Transverse colon (tissue), 4 donors: ENCODE results near the gene HNRNPUL1. TPM values are rescaled to one million over a fixed set of nuclear protein-coding genes. Genes with fewer than 3 reads are reported as not detected.

Source experiments
- DNase-seq: peaks from one replicate; pipeline ENCODE4 v3.0.0-alpha.2; 2019
- H3K27ac ChIP-seq, 4 donors: fragments of 200-600 bp; sonication (generic); 2 replicates each; pipeline ENCODE4 v1.5.1; 2016 to 2018; ENCODE audit warnings: inconsistent platforms in 4 of 4
- H3K27me3 ChIP-seq: fragments of 200-600 bp; sonication (generic); 2 replicates; pipeline ENCODE4 v1.5.1; 2017; ENCODE audit warnings: inconsistent platforms
- H3K36me3 ChIP-seq, 4 donors: fragments of 200-600 bp; sonication (generic); 2 replicates each; pipeline ENCODE4 v1.5.1; 2017 to 2019; ENCODE audit warnings: inconsistent platforms in 4 of 4
- H3K4me1 ChIP-seq, 4 donors: fragments of 200-600 bp; sonication (generic); 2 replicates each; pipeline ENCODE4 v1.5.1; 2017 to 2020; ENCODE audit warnings: inconsistent platforms in 4 of 4
- H3K4me3 ChIP-seq, 4 donors: fragments of 200-600 bp; sonication (generic); 1 replicate in 1 of 4; 2 replicates in 3 of 4; pipeline versions ENCODE4 v1.5.1 to v1.6.1; 2017 to 2019; ENCODE audit warnings: inconsistent platforms in 4 of 4
- H3K9me3 ChIP-seq, 2 donors: fragments of 200-600 bp; sonication (generic); 2 replicates each; pipeline ENCODE4 v1.5.1; 2017 to 2019; ENCODE audit warnings: inconsistent platforms in 2 of 2
- CTCF ChIP-seq, 5 experiments: fragments of 200-600 bp in 3 of 5; fragments of 450-650 bp in 2 of 5; sonication (generic) in 3 of 5; IDR thresholded peaks; 1 replicate in 2 of 5; 2 replicates in 3 of 5; pipeline ENCODE4 v1.5.1; 2016 to 2017; ENCODE audit warnings: antibody characterized with exemption in 5 of 5, inconsistent platforms in 3 of 5, mild to moderate bottlenecking in 2 of 5, moderate library complexity in 1 of 5
- EP300 ChIP-seq: sonication (generic); formaldehyde crosslinking; IDR thresholded peaks from one replicate; pipeline ENCODE4 v1.6.1; 2017; ENCODE audit warnings: antibody characterized with exemption, low read depth
- POLR2A ChIP-seq: fragments of 450-650 bp; IDR thresholded peaks from one replicate; pipeline ENCODE4 v1.6.1; 2016; ENCODE audit warnings: antibody characterized with exemption, mild to moderate bottlenecking, moderate library complexity
- POLR2AphosphoS5 ChIP-seq, 3 donors: sonication (generic); formaldehyde crosslinking; IDR thresholded peaks; one replicate each; pipeline ENCODE4 v1.6.1; 2016; ENCODE audit warnings: antibody characterized with exemption in 3 of 3
- WGBS, 2 donors: methylation state at CpG; one replicate each; pipeline ENCODE4 v1.1.5; 2018; ENCODE audit warnings: low coverage in 1 of 2; 5-methylcytosine and 5-hydroxymethylcytosine counted together
- in situ Hi-C, 4 donors: fragments of 200-750 bp; cut with MboI; loops; one replicate each; pipeline versions ENCODE4 v1.15.0 to v1.15.1; 2017; ENCODE audit warnings: low sequenced_read_pairs in 3 of 4, low pct_ligation_motif_present in 1 of 4, low pct_unique_long_range_greater_than_20kb in 1 of 4
- intact Hi-C: fragments of 100-400 bp; cut with DNase I; formaldehyde crosslinking; loops from one replicate; pipeline ENCODE4 v1.15.1; 2023; ENCODE audit warnings: low total_unique reads
- total RNA-seq, 4 donors: library from RNA; depleted of rRNA; stranded (reverse); fragments of >200 nt; gene quantifications; one replicate each; pipeline ENCODE4 v1.1.0, GENCODE V29; 2016

HNRNPUL1 gene
- total RNA-seq, 4 donors from 2014 or later = 115 to 296 (median 145) TPM

GRCh38 chr19:41273076-41273475, 8.9 kb downstream of the HNRNPUL1 start:
- no peak for DNase-seq
- no peak overlapping the region for H3K4me3 ChIP-seq
- no peaks in the 10 kb centered on the region for H3K9me3 ChIP-seq
- H3K36me3 ChIP-seq = peaks cover 0 to 100% (median 54%) of the 10 kb centered on the region in 4 donors
- WGBS, 2 donors = 81 to 92% methylated on average over 3 to 6 of the region's 6 CpGs
- TF ChIP-seq POLR2AphosphoS5 (IDR thresholded peaks at IDR 0.05) (no peak), EP300 (no peak), CTCF (IDR thresholded peaks at IDR 0.05) (no peak), POLR2A (no peak)
- no peak overlapping the region for H3K27ac ChIP-seq
- in situ Hi-C loops (loop anchor here in 1 of 4 donors (25.0 kb wide), 1 partner anchor 611 kb away; no protein-coding TSS in a partner anchor), intact Hi-C loops (loop anchor here (5.0 kb wide), 1 partner anchor 34 kb away; no protein-coding TSS in a partner anchor)
- no peaks in the 10 kb centered on the region for H3K27me3 ChIP-seq
- H3K4me1 ChIP-seq = no peaks in the 10 kb centered on the region

- Histone ChIP-seq H3K27me3 (no peaks in the 10 kb centered on the region), H3K27ac (no peak overlapping the region), H3K36me3 (peaks cover 0 to 100% (median 54%) of the 10 kb centered on the region in 4 donors), H3K4me1 (no peaks in the 10 kb centered on the region), H3K4me3 (no peak overlapping the region), H3K9me3 (no peaks in the 10 kb centered on the region)
- TF ChIP-seq CTCF (IDR thresholded peaks at IDR 0.05) (no peak), POLR2A (no peak), POLR2AphosphoS5 (IDR thresholded peaks at IDR 0.05) (no peak), EP300 (no peak)
- intact Hi-C loops (loop anchor here (5.0 kb wide), 1 partner anchor 32 kb away; no protein-coding TSS in a partner anchor), in situ Hi-C loops (loop anchor here in 1 of 4 donors (25.0 kb wide), 1 partner anchor 613 kb away; no protein-coding TSS in a partner anchor)
- WGBS, 2 donors = 95 to 96% methylated on average over 5 of the region's 5 CpGs
- no peak for DNase-seq
Observed at GRCh38 chr19:41274802-41275201, 10.6 kb downstream of the HNRNPUL1 start.

DNA sequence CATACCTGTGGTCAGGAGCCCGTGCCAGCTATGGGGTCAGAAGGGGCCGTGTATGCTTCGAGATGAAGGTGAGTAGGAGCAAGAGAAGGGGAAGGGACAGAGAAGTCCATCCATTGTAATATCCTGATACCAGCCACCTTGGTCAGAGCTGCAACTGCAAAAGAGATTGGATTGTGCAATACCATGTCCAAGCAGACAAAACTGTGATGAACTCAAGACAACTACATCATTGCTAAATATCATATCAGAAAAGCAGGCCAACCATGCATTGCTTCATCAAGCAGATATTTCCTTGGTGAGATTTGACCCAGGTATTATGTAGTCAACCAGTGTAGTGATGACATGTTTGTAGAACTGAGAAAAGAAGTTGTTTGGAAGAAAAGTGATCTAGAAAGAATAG, 12.1 kb downstream of the HNRNPUL1 start:
- Histone ChIP-seq H3K4me3 (no peak overlapping the region), H3K27me3 (no peaks in the 10 kb centered on the region), H3K27ac (no peak overlapping the region), H3K36me3 (peaks cover 0 to 100% (median 51%) of the 10 kb centered on the region in 4 donors), H3K9me3 (no peaks in the 10 kb centered on the region), H3K4me1 (no peaks in the 10 kb centered on the region)
- WGBS, 2 donors = 52 to 80% methylated on average over 3 of the region's 3 CpGs
- TF ChIP-seq POLR2AphosphoS5 (IDR thresholded peaks at IDR 0.05) = no peak
- TF ChIP-seq EP300 = no peak
- no peak for TF ChIP-seq POLR2A
- no peak for TF ChIP-seq CTCF (IDR thresholded peaks at IDR 0.05)
- DNase-seq = no peak
- intact Hi-C loops = no loop called here
- in situ Hi-C loops = no loop called here

- no peaks in the 10 kb centered on the region for H3K27me3 ChIP-seq
- no peaks in the 10 kb centered on the region for H3K9me3 ChIP-seq
- peaks cover 0 to 97% (median 48%) of the 10 kb centered on the region in 4 donors for H3K36me3 ChIP-seq
- in situ Hi-C loops = no loop called here
- intact Hi-C loops = no loop called here
- no peak for DNase-seq
- no peak overlapping the region for H3K27ac ChIP-seq
- H3K4me1 ChIP-seq = no peaks in the 10 kb centered on the region
- TF ChIP-seq POLR2A = no peak
- no peak for TF ChIP-seq EP300
- no peak for TF ChIP-seq CTCF (IDR thresholded peaks at IDR 0.05)
- TF ChIP-seq POLR2AphosphoS5 (IDR thresholded peaks at IDR 0.05) = no peak
- 89 to 100% methylated on average over 2 of the region's 2 CpGs for WGBS, 2 donors
- H3K4me3 ChIP-seq = no peak overlapping the region
Observed at GRCh38 chr19:41278478-41278877, 14.3 kb downstream of the HNRNPUL1 start.
